Neural cell (in vitro differentiated cells): ENCODE data around the gene TRPM3. TPM values are rescaled to one million over a fixed set of nuclear protein-coding genes. Genes with fewer than 3 reads are reported as not detected.

Experiments used
- H2AFZ ChIP-seq: fragments of 200-600, 300-800 bp; sonication (generic), shearing (Covaris generic); 2 replicates; pipeline ENCODE4 v1.6.0; 2014; ENCODE audit warnings: low read depth, mild to moderate bottlenecking, antibody characterized with exemption, low read length, moderate library complexity
- H3F3A ChIP-seq: fragments of 200-600 bp; shearing (Covaris generic); 2 replicates; pipeline ENCODE4 v1.6.1; 2016; ENCODE audit warnings: mild to moderate bottlenecking, moderate library complexity, mixed read lengths, antibody characterized with exemption, low read length; ENCODE audit not compliant: insufficient read depth, poor library complexity, severe bottlenecking
- H3K27ac ChIP-seq: fragments of 200-600, 300-800 bp; sonication (generic), shearing (Covaris generic); 2 replicates; pipeline ENCODE4 v1.5.1; 2014; ENCODE audit warnings: mild to moderate bottlenecking, low read length, moderate library complexity
- H3K27me3 ChIP-seq: fragments of 300-800, 200-600 bp; sonication (generic), shearing (Covaris generic); 2 replicates; pipeline ENCODE4 v1.6.0; 2014; ENCODE audit warnings: mild to moderate bottlenecking, low read depth, low read length, moderate library complexity; ENCODE audit not compliant: insufficient read depth
- H3K36me3 ChIP-seq: fragments of 300-800, 200-600 bp; sonication (generic), shearing (Covaris generic); 2 replicates; pipeline ENCODE4 v1.5.1; 2014; ENCODE audit warnings: mild to moderate bottlenecking, antibody characterized with exemption, low read length, moderate library complexity; ENCODE audit not compliant: insufficient read depth
- H3K4me2 ChIP-seq: fragments of 300-800, 200-600 bp; sonication (generic), shearing (Covaris generic); 2 replicates; pipeline ENCODE4 v1.6.0; 2014; ENCODE audit warnings: mild to moderate bottlenecking, low read length
- H3K4me3 ChIP-seq: fragments of 300-800, 200-600 bp; sonication (generic), shearing (Covaris generic); 2 replicates; pipeline ENCODE4 v1.5.1; 2014; ENCODE audit warnings: mild to moderate bottlenecking, low read length, moderate library complexity
- H3K79me2 ChIP-seq: fragments of 200-600 bp; shearing (Covaris generic); replicated peaks from 2 replicates; pipeline ENCODE4 v1.6.0; 2014; ENCODE audit warnings: mild to moderate bottlenecking, low read length, moderate library complexity; ENCODE audit not compliant: insufficient read depth
- H3K9ac ChIP-seq: fragments of 300-800, 200-600 bp; sonication (generic), shearing (Covaris generic); 2 replicates; pipeline ENCODE4 v1.6.1; 2016; ENCODE audit warnings: mild to moderate bottlenecking, low read length, mixed read lengths
- H3K9me2 ChIP-seq: fragments of 200-600 bp; shearing (Covaris generic); 2 replicates; pipeline ENCODE4 v1.6.1; 2016; ENCODE audit warnings: mild to moderate bottlenecking, low read length, mixed read lengths; ENCODE audit not compliant: insufficient read depth
- H3K9me3 ChIP-seq: fragments of 200-600, 300-800 bp; sonication (generic), shearing (Covaris generic); 2 replicates; pipeline ENCODE4 v1.6.1; 2016; ENCODE audit warnings: mild to moderate bottlenecking, mixed run types, low read length, moderate library complexity, mixed read lengths
- H4K20me1 ChIP-seq: fragments of 200-600 bp; shearing (Covaris generic); 2 replicates; pipeline ENCODE4 v1.6.1; 2016; ENCODE audit warnings: mild to moderate bottlenecking, mixed run types; ENCODE audit not compliant: insufficient read depth
- CTCF ChIP-seq: fragments of 450-650 bp; IDR thresholded peaks from 2 replicates; pipeline ENCODE4 v1.5.1; 2014; ENCODE audit warnings: antibody characterized with exemption, mild to moderate bottlenecking, moderate library complexity; ENCODE audit not compliant: poor library complexity, severe bottlenecking
- EP300 ChIP-seq: fragments of 450-650 bp; conservative IDR thresholded peaks from 2 replicates; pipeline ENCODE4 v1.6.1; 2014; ENCODE audit warnings: antibody characterized with exemption, mild to moderate bottlenecking, moderate library complexity; ENCODE audit not compliant: poor library complexity, severe bottlenecking
- EZH2 ChIP-seq: fragments of 200-600, 300-800 bp; shearing (Covaris generic), sonication (generic); IDR thresholded peaks from 2 replicates; pipeline ENCODE4 v1.6.1; 2014; ENCODE audit warnings: antibody characterized with exemption, low read length, borderline replicate concordance, mild to moderate bottlenecking; ENCODE audit not compliant: insufficient read depth, poor library complexity, severe bottlenecking
- MXI1 ChIP-seq: fragments of 450-650 bp; conservative IDR thresholded peaks from 2 replicates; pipeline ENCODE4 v1.6.1; 2014; ENCODE audit warnings: antibody characterized with exemption, mild to moderate bottlenecking; ENCODE audit not compliant: poor library complexity, severe bottlenecking
- POLR2AphosphoS5 ChIP-seq: IDR thresholded peaks from 2 replicates; pipeline ENCODE4 v1.6.1; 2012
- RAD21 ChIP-seq: fragments of 450-650 bp; conservative IDR thresholded peaks from 2 replicates; pipeline ENCODE4 v1.6.1; 2014; ENCODE audit warnings: antibody characterized with exemption, mild to moderate bottlenecking, moderate library complexity
- REST ChIP-seq: IDR thresholded peaks from 2 replicates; pipeline ENCODE4 v1.6.1; 2012; ENCODE audit warnings: borderline replicate concordance
- SMC3 ChIP-seq: fragments of 450-650 bp; conservative IDR thresholded peaks from 2 replicates; pipeline ENCODE4 v1.6.1; 2014; ENCODE audit warnings: antibody characterized with exemption, mild to moderate bottlenecking, moderate library complexity; ENCODE audit not compliant: poor library complexity
- TAF1 ChIP-seq: IDR thresholded peaks from 2 replicates; pipeline ENCODE4 v1.6.1; 2012; ENCODE audit warnings: low read depth
- polyA plus RNA-seq: library from polyadenylated mRNA; depleted of rRNA; stranded (reverse); fragments of >200 nt; gene quantifications from 2 replicates; pipeline ENCODE4 v1.2.3, GENCODE V29; 2014

TRPM3 gene
- polyA plus RNA-seq, 1 donor from 2014 or later = 1.3 TPM

- Histone ChIP-seq H4K20me1 (no peaks in the 10 kb centered on the region), H3K4me2 (no peak overlapping the region), H3K9me2 (no peaks in the 10 kb centered on the region), H2AFZ (no peak overlapping the region), H3K4me3 (no peak overlapping the region), H3K27me3 (no peaks in the 10 kb centered on the region), H3K9me3 (no peaks in the 10 kb centered on the region), H3K79me2 (no peaks in the 10 kb centered on the region), H3K27ac (no peak overlapping the region), H3K9ac (no peak overlapping the region), H3F3A (no peaks in the 10 kb centered on the region), H3K36me3 (no peaks in the 10 kb centered on the region)
- TF ChIP-seq CTCF (no peak), SMC3 (no peak), TAF1 (no peak), REST (no peak), POLR2AphosphoS5 (no peak), MXI1 (no peak), RAD21 (no peak), EZH2 (no peak), EP300 (no peak)
These were observed 294.9 kb downstream of the TRPM3 start for GRCh38 chr9:70826562-70826961.

- Histone ChIP-seq H3K9me3 (no peaks in the 10 kb centered on the region), H3K27me3 (no peaks in the 10 kb centered on the region), H4K20me1 (no peaks in the 10 kb centered on the region), H3K9me2 (no peaks in the 10 kb centered on the region), H3K4me2 (no peak overlapping the region), H3F3A (no peaks in the 10 kb centered on the region), H3K4me3 (no peak overlapping the region), H2AFZ (no peak overlapping the region), H3K27ac (no peak overlapping the region), H3K79me2 (no peaks in the 10 kb centered on the region), H3K9ac (no peak overlapping the region), H3K36me3 (no peaks in the 10 kb centered on the region)
- TF ChIP-seq TAF1 (no peak), POLR2AphosphoS5 (no peak)
These were observed 298.1 kb downstream of the TRPM3 start for GRCh38 chr9:70823284-70823683.

- no peaks in the 10 kb centered on the region for H3K27me3 ChIP-seq
- no peaks in the 10 kb centered on the region for H3K9me2 ChIP-seq
- no peaks in the 10 kb centered on the region for H3K36me3 ChIP-seq
- no peak overlapping the region for H3K4me3 ChIP-seq
- H3K79me2 ChIP-seq = no peaks in the 10 kb centered on the region
- no peaks in the 10 kb centered on the region for H3K9me3 ChIP-seq
- no peaks in the 10 kb centered on the region for H4K20me1 ChIP-seq
- TF ChIP-seq SMC3 = no peak
- H3K4me2 ChIP-seq = no peak overlapping the region
- H3K27ac ChIP-seq = no peak overlapping the region
- H2AFZ ChIP-seq = no peak overlapping the region
- H3K9ac ChIP-seq = no peak overlapping the region
- no peaks in the 10 kb centered on the region for H3F3A ChIP-seq
These were observed 304.1 kb downstream of the TRPM3 start for GRCh38 chr9:70817311-70817710.
